ENCODE measurements around the gene EEIG2.
"Not testable (repeated sequence)": the region's sequence is repeated elsewhere in the genome, so short reads cannot be mapped to it uniquely, and the experiment has no call there.

EEIG2 gene

DNA sequence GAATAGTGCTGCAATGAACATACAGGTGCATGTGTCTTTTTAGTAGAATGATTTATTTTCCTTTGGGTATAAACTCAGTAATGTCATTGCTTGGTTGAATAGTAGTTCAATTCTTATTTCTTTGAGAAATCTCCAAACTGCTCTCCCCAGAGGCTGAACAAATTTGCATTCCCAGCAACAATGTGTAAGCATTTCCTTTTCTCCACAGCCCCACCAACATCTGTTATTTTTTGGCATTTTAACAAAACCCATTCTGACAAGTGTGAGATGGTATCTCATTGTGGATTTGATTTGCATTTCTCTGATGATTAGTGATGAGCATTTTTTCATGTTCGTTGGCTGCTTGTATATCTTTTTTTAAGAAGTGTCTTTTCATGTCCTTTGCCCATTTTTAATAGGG lies 21.9 kb upstream of the EEIG2 start:
- Histone ChIP-seq H3K36me3 (no peaks in the 10 kb centered on the region), H3K4me2 (peak overlapping the region in 9 of 11 experiments; percentile 2 to 55 (median 26); a peak in 13 of 22 replicates), H3K27me3 (no peaks in the 10 kb centered on the region), H3K27ac (no peak overlapping the region), H3K4me1 (peaks cover 5 to 15% (median 12%) of the 10 kb centered on the region in 10 experiments; a peak in 13 of 20 replicates), H4K20me1 (no peaks in the 10 kb centered on the region), H3K9ac (no peak overlapping the region), H3K9me3 (replicated peaks in 1 of 11) (peaks cover 0 to 20% (median 14%) of the 10 kb centered on the region in 11 experiments; a peak in 16 of 22 replicates), H3K4me3 (no peak overlapping the region)
- no peak for TF ChIP-seq Cebpa-rat (IDR thresholded peaks at IDR 0.05)

DNA sequence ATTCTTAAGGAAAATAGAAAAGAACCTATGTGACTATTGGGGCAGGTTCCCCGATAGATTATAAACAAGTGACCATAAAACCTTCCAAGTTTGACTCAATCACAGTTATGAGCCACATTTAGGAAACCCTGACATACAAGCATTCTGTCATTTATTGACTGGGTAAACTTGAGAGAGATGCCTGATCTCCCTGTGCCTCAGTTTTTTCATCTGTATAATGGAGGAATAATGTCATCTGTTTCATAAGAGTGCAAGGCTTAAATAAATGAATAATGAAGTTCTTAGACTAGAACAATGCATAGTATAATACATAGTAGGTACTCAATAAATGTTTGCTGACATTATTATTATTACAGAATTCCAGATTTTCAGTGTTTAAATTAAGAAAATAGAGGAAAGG lies 18.9 kb upstream of the EEIG2 start:
- H4K20me1 ChIP-seq: no peaks in the 10 kb centered on the region
- peaks cover 5 to 15% (median 12%) of the 10 kb centered on the region in 10 experiments; a peak in 13 of 20 replicates for H3K4me1 ChIP-seq
- peaks cover 0 to 17% (median 11%) of the 10 kb centered on the region in 11 experiments; a peak in 16 of 22 replicates for H3K9me3 ChIP-seq (replicated peaks in 1 of 11)
- no peak overlapping the region for H3K4me3 ChIP-seq
- no peak overlapping the region for H3K9ac ChIP-seq
- no peaks in the 10 kb centered on the region for H3K27me3 ChIP-seq
- H3K36me3 ChIP-seq: no peaks in the 10 kb centered on the region
- no peak for TF ChIP-seq Cebpa-rat (IDR thresholded peaks at IDR 0.05)
- H3K4me2 ChIP-seq: no peak overlapping the region
- H3K27ac ChIP-seq: no peak overlapping the region

DNA sequence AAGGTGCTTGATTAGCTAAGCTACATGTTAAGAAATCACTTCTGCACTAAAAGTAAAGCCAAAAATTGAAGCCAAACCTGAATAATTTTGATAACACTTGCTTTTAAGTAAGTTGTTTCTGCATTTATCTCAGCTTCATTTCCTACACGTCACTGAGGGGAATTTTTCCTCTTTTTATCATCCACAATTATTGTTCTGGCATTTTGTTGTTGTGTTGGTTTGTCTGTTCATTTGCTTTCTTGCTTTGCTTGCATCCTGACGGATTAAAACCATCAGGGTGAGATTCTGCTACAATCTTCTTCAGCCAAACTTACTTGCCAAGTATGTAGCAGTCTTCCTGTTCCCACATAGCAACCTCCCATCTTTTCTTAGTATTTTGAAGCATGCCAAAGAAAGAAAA lies 18.0 kb upstream of the EEIG2 start:
- TF ChIP-seq Cebpa-rat (IDR thresholded peaks at IDR 0.05): no peak
- H3K4me2 ChIP-seq: no peak overlapping the region
- H3K9ac ChIP-seq: no peak overlapping the region
- H3K4me1 ChIP-seq: peaks cover 5 to 15% (median 12%) of the 10 kb centered on the region in 10 experiments; a peak in 13 of 20 replicates
- H3K36me3 ChIP-seq: no peaks in the 10 kb centered on the region
- no peak overlapping the region for H3K27ac ChIP-seq
- no peaks in the 10 kb centered on the region for H4K20me1 ChIP-seq
- H3K4me3 ChIP-seq: no peak overlapping the region
- H3K27me3 ChIP-seq: no peaks in the 10 kb centered on the region
- peaks cover 0 to 14% (median 3%) of the 10 kb centered on the region in 11 experiments; a peak in 9 of 22 replicates for H3K9me3 ChIP-seq (replicated peaks in 1 of 11)

DNA sequence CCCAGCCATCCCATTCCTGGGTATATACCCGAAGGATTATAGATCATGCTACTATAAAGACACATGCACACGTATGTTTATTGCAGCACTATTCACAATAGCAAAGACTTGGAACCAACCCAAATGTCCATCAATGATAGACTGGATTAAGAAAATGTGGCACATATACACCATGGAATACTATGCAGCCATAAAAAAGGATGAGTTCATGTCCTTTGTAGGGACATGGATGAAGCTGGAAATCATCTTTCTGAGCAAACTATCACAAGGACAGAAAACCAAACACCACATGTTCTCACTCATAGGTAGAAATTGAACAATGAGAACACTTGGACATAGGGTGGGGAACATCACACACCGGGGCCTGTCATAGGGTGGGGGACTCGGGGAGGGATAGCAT lies 12.4 kb upstream of the EEIG2 start:
- H3K27ac ChIP-seq; H3K9me3 ChIP-seq (replicated peaks in 1 of 11); H3K9ac ChIP-seq; H3K27me3 ChIP-seq; H3K4me2 ChIP-seq; H4K20me1 ChIP-seq; H3K4me3 ChIP-seq; H3K36me3 ChIP-seq: not testable (repeated sequence)
- H3K4me1 ChIP-seq: peaks cover 4 to 35% (median 16%) of the 10 kb centered on the region in 10 experiments; a peak in 17 of 20 replicates

DNA sequence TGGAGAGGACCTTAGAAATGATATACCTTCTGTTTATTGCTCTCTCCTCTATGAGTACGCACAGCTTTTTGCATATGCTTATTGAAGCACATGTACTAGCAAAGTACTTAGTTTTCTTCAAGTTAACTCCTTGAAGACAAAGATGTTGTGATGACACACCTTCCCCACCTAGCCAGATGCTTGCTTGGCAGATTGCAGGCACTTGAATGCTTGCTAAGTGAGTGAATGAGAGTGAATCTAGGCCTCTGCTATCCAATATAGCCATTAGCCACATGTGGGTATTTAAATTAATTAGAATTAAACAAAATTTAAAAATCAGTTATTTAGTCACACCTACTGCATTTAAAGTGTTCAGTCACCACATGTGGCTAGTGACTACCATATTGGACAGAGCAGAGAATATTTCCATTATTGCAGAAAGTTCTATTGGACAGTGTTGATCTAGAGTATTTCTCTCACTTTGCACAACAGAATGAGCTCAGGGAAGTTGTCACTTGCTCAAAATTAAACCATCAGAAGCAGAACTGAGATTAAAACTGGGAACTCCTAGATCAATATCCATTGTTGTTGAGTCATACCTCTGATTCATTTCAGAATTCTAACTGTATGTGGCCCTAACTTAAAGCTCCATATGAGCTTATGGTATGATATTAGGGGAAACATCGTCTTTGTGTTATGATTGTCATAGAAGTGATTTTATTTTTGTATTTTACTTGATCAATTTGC lies 8.6 kb upstream of the EEIG2 start:
- no peak; a peak in 1 of 22 replicates for TF ChIP-seq Cebpa-rat (IDR thresholded peaks at IDR 0.05)
- peaks cover 6 to 71% (median 19%) of the 10 kb centered on the region in 10 experiments; a peak in 18 of 20 replicates for H3K4me1 ChIP-seq
- peaks cover 0 to 6% (median 0%) of the 10 kb centered on the region in 11 experiments; a peak in 4 of 22 replicates for H3K9me3 ChIP-seq (replicated peaks in 1 of 11)
- no peaks in the 10 kb centered on the region for H4K20me1 ChIP-seq
- peak overlapping the region in 6 of 11 experiments; percentile 39 to 84 (median 78); a peak in 11 of 22 replicates for H3K4me2 ChIP-seq
- H3K4me3 ChIP-seq: no peak overlapping the region
- no peaks in the 10 kb centered on the region for H3K27me3 ChIP-seq
- peak overlapping the region in 5 of 11 experiments; percentile 46 to 70 (median 54); a peak in 7 of 22 replicates for H3K9ac ChIP-seq
- peak overlapping the region in 7 of 11 experiments; percentile 12 to 88 (median 77); a peak in 12 of 22 replicates for H3K27ac ChIP-seq
- no peaks in the 10 kb centered on the region for H3K36me3 ChIP-seq

DNA sequence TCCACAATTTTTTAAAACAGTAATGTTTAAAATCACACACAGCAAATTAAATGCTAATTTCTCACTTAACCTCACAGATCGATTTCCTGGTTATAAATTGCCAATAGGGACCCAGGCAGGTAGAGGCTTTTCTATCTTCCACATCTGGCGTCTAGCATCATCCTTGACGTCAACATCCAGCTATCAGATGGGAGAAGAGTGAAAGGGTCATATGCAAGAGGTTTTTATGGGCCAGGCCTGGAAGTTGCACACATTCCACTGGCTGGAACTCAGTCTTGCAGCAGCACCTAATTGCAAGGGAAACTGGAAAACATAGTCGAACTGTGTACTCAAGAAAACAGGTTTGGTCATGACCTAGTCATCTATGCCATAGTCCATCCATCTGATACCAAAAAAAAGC lies 6.0 kb upstream of the EEIG2 start:
- Histone ChIP-seq H3K27me3 (no peaks in the 10 kb centered on the region), H3K4me1 (peaks cover 31 to 92% (median 44%) of the 10 kb centered on the region in 10 experiments), H3K4me2 (peak overlapping the region in 4 of 11 experiments; percentile 7 to 90 (median 49); a peak in 3 of 22 replicates), H3K9me3 (replicated peaks in 1 of 11) (no peaks in the 10 kb centered on the region), H3K9ac (no peak overlapping the region), H3K36me3 (no peaks in the 10 kb centered on the region), H3K27ac (no peak overlapping the region), H3K4me3 (no peak overlapping the region), H4K20me1 (no peaks in the 10 kb centered on the region)
- no peak for TF ChIP-seq Cebpa-rat (IDR thresholded peaks at IDR 0.05)

DNA sequence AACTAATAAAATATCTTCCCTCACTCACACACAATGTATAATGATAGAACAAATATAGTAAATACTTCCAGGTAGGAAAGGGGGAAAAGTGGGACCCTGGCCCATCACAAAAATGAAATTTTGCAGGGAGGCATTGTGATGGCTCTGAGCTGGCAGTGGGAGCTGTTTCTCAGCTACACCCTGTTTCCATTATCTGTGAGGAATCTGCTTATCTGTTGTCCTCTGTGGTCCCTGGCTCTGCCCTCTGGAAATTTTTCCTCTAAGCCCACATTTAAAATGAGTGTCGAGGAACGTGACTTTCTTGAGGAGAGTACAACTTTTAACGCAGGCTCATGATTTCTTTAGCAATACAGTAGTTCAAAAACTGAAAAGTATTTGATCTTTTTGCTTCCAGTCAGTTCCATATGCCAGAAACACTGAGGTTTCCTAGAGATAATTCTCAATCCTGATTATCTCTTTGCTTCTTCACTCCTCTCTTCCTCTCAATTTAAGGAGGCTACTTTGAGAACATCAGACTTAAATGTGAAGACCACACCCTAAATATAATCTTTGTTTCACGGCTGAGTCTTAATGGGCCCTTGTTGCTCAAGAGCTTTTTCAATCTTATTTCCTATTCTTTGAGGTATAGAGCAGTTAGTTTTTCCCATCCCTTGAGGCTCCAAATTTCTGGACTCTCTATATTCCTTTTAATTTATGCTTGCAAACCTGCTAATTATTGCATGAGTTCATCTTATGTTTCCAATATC lies 5.0 kb upstream of the EEIG2 start:
- TF ChIP-seq Cebpa-rat (IDR thresholded peaks at IDR 0.05): no peak
- Histone ChIP-seq H3K9me3 (replicated peaks in 1 of 11) (no peaks in the 10 kb centered on the region), H3K4me2 (peak overlapping the region in 4 of 11 experiments; percentile 29 to 90 (median 82); a peak in 6 of 22 replicates), H3K36me3 (no peaks in the 10 kb centered on the region), H3K9ac (no peak overlapping the region), H3K27ac (no peak overlapping the region), H3K27me3 (no peaks in the 10 kb centered on the region), H4K20me1 (no peaks in the 10 kb centered on the region), H3K4me3 (no peak overlapping the region), H3K4me1 (peaks cover 32 to 89% (median 44%) of the 10 kb centered on the region in 10 experiments)

DNA sequence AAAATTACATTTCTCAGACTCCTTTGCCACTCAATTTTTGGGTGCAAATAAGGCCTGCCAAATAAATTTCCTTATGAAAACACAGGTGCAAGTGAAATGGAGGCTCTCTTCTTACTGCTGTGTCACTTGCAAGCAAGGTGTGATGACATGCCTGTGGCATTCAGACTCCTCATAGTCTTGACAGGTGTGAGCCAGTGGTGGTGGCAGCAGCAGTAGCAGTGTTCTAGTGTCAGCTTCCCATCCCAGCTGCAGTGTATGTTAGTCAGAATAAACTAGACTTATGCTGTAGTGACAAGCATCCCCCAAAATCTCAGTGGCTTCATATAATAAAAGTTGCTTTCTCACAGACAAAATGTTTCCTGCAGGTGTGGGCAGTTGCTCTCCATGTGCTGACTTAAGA lies 3.8 kb upstream of the EEIG2 start:
- Histone ChIP-seq H3K4me3 (0 out of 20 replicates have a peak overlapping the region, but pooled peaks of 1 of the 10 experiments have one; percentile 10), H3K9ac (peak overlapping the region in 2 of 11 experiments; percentile 22 to 70; a peak in 2 of 22 replicates)
- no peak for TF ChIP-seq Cebpa-rat (IDR thresholded peaks at IDR 0.05)

DNA sequence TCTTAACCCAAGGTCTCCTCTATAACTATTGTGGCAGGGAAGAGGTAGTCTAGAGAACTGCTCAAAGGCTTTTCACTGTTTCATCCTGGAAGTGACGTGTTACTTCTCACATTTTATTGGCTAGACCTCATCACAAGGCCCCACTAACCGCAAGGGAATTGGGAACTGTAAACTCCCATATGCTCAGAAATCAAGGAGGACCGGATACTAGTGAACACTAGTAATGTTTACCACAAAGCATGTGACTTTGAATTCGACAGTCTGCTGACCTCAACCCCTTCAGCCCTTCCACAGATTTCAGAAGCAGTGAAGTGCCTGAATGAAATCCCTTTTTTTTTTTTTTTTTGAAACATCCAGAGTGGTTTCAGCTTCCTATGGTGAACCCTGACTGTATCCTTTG lies 3.4 kb upstream of the EEIG2 start:
- Histone ChIP-seq H3K4me2 (peak overlapping the region; percentile 75 to 90 (median 81)), H3K4me3 (0 out of 20 replicates have a peak overlapping the region, but pooled peaks of 1 of the 10 experiments have one; percentile 10), H4K20me1 (peaks cover 3 to 11% (median 5%) of the 10 kb centered on the region in 11 experiments; a peak in 13 of 22 replicates), H3K36me3 (no peaks in the 10 kb centered on the region), H3K27me3 (no peaks in the 10 kb centered on the region), H3K9me3 (replicated peaks in 1 of 11) (no peaks in the 10 kb centered on the region), H3K4me1 (peaks cover 41 to 82% (median 45%) of the 10 kb centered on the region in 10 experiments), H3K9ac (peak overlapping the region in 4 of 11 experiments; percentile 51 to 74 (median 60); a peak in 6 of 22 replicates), H3K27ac (peak overlapping the region in 10 of 11 experiments; percentile 66 to 92 (median 84); a peak in 18 of 22 replicates)
- TF ChIP-seq Cebpa-rat (IDR thresholded peaks at IDR 0.05): no peak

More for the DNA sequence above, 3.8 kb upstream of the EEIG2 start:
- H3K4me1 ChIP-seq: peaks cover 37 to 82% (median 43%) of the 10 kb centered on the region in 10 experiments
- no peaks in the 10 kb centered on the region for H3K36me3 ChIP-seq
- no peaks in the 10 kb centered on the region for H3K9me3 ChIP-seq (replicated peaks in 1 of 11)
- H3K27me3 ChIP-seq: no peaks in the 10 kb centered on the region
- H4K20me1 ChIP-seq: peaks cover under 1 to 7% (median under 1%) of the 10 kb centered on the region in 11 experiments; a peak in 13 of 22 replicates
- peak overlapping the region in 5 of 11 experiments; percentile 74 to 92 (median 89); a peak in 6 of 22 replicates for H3K27ac ChIP-seq
- peak overlapping the region; percentile 75 to 90 (median 81); a peak in 14 of 22 replicates for H3K4me2 ChIP-seq

Measured in BLaER1 treated with 17β-estradiol and CSF1 and Interleukin-3, amounts not matched to agents 10 nM and 100 nM (cell line).